ENCODE data around the gene CENPU.

CENPU gene

GRCh38 chr4:184702114-184702513 is 31.8 kb downstream of the CENPU start:
- peaks cover 22% of the 10 kb centered on the region for H3K36me3 Mint-ChIP-seq
- H3K4me1 Mint-ChIP-seq (ENCODE audit: low read depth) = peaks cover 1% of the 10 kb centered on the region
- no peak overlapping the region for H3K27ac Mint-ChIP-seq
- H3K4me3 Mint-ChIP-seq = no peak overlapping the region
- no peaks in the 10 kb centered on the region for H3K9me3 Mint-ChIP-seq (ENCODE audit: low read depth)
- H3K27me3 Mint-ChIP-seq = no peaks in the 10 kb centered on the region

- no peaks in the 10 kb centered on the region for H3K9me3 Mint-ChIP-seq (ENCODE audit: low read depth)
- H3K27ac Mint-ChIP-seq = no peak overlapping the region
- H3K4me3 Mint-ChIP-seq = no peak overlapping the region
- H3K4me1 Mint-ChIP-seq (ENCODE audit: low read depth) = no peaks in the 10 kb centered on the region
- no peaks in the 10 kb centered on the region for H3K27me3 Mint-ChIP-seq
- peaks cover 12% of the 10 kb centered on the region for H3K36me3 Mint-ChIP-seq
These were observed 34.0 kb downstream of the CENPU start for GRCh38 chr4:184699941-184700340.

GRCh38 chr4:184697956-184698355 is 35.9 kb downstream of the CENPU start:
- H3K9me3 Mint-ChIP-seq (ENCODE audit: low read depth) = no peaks in the 10 kb centered on the region
- H3K27ac Mint-ChIP-seq = no peak overlapping the region
- peaks cover 11% of the 10 kb centered on the region for H3K36me3 Mint-ChIP-seq
- no peaks in the 10 kb centered on the region for H3K27me3 Mint-ChIP-seq
- H3K4me1 Mint-ChIP-seq (ENCODE audit: low read depth) = no peaks in the 10 kb centered on the region
- no peak overlapping the region for H3K4me3 Mint-ChIP-seq

DNA sequence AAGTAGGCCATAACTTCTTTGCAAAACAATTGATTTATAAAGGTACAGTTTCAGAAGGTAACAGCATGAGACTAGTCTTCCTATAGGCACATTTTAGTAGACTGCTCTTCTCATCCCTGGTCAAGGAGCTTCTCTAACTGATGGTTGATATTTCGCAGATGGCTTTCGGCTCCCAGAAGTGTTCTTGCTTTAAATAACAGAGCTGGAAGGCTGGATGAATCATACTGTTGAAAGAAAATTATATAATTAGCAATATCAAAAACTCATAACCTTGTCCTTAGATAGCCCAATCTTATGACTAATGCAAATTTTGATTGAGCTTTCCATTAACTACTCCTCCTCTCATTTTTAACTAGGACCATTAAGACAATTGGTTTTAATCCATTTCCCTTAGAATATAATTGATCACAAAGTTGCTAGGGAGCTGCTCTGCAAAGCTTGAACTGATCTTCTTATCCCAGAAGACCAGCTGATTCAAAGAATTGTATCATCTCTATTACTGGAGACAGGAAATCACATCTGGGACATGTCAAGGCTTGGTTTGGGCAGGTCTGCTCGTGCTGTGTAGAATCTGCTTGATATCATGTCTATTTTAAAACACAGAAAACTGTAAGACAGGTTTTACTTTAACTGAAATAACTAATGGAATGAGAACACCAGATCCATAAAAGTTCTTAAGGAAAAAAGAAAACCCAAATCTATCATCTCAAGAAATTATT is 38.6 kb downstream of the CENPU start:
- Mint-ChIP-seq H3K4me1 (ENCODE audit: low read depth) (no peaks in the 10 kb centered on the region), H3K27me3 (no peaks in the 10 kb centered on the region), H3K4me3 (no peak overlapping the region), H3K27ac (no peak overlapping the region), H3K9me3 (ENCODE audit: low read depth) (no peaks in the 10 kb centered on the region), H3K36me3 (peaks cover 10% of the 10 kb centered on the region)

- Mint-ChIP-seq H3K9me3 (ENCODE audit: low read depth) (no peaks in the 10 kb centered on the region), H3K27me3 (no peaks in the 10 kb centered on the region), H3K27ac (no peak overlapping the region), H3K36me3 (peaks cover 10% of the 10 kb centered on the region), H3K4me1 (ENCODE audit: low read depth) (no peaks in the 10 kb centered on the region), H3K4me3 (no peak overlapping the region)
These were observed 39.4 kb downstream of the CENPU start for GRCh38 chr4:184694412-184694956.

DNA sequence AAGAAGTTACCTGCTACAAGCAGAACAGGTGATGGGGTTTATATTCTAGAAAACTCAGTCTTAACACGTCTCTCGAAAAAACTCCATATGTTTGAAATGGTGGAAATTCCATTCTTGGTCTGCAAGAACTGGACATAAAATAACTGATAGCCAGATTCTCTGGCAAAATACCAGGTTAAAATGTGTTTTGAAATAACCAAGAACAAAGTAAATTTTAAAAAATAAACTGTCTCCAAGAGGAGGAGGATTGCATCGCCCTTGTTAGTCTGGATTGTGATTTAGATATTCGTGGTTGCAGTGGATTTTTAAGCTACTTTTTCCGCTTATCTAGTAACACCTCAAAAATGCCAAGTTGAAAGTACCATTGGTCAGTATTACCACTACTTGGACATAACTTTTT is 40.8 kb downstream of the CENPU start:
- Mint-ChIP-seq H3K9me3 (ENCODE audit: low read depth) (no peaks in the 10 kb centered on the region), H3K36me3 (peaks cover 10% of the 10 kb centered on the region), H3K27ac (no peak overlapping the region)

DNA sequence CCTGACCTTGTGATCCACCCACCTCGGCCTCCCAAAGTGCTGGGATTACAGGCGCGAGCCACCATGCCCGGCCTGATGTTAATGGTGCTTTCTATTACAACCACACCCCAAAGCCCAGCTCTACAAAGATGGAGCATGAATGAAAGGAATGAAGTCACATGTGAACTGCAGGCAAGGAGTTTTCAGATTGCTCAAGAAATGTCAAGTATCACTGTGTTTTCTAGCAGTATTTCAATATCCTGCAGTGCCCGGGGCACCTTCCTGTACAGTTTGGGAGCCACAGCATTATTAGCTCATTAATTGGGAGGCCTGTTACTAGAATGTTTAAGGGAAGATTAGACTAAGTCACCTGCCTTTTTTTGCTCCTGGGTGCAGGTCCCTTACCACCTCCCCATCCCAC is 44.2 kb downstream of the CENPU start:
- peaks cover 8% of the 10 kb centered on the region for H3K36me3 Mint-ChIP-seq
- no peaks in the 10 kb centered on the region for H3K9me3 Mint-ChIP-seq (ENCODE audit: low read depth)
- H3K4me3 Mint-ChIP-seq = no peak overlapping the region
- H3K27ac Mint-ChIP-seq = no peak overlapping the region
- peaks cover 5% of the 10 kb centered on the region for H3K4me1 Mint-ChIP-seq (ENCODE audit: low read depth)
- H3K27me3 Mint-ChIP-seq = no peaks in the 10 kb centered on the region

More for the DNA sequence above, 40.8 kb downstream of the CENPU start:
- Mint-ChIP-seq H3K4me3 (no peak overlapping the region), H3K27me3 (no peaks in the 10 kb centered on the region), H3K4me1 (ENCODE audit: low read depth) (peaks cover 3% of the 10 kb centered on the region)

DNA sequence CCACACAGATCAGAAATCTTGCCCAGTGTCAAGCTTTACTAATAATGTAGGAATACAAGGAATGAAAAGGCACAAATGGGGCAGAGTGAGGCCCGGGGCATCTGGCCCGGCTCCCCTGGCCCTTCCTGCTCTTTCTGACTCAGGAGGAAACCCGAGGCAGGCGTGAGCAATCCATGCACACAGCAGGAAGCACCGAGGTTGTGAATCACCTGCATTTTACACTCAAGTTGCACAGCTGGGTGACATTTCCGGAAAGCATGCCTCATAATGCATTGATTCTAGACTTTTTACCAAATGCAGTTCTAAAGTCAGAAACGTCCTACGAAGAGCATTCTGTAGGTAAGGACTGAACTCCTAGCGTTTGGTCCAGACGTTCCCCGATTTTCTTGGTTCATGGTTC is 45.4 kb downstream of the CENPU start:
- no peak overlapping the region for H3K27ac Mint-ChIP-seq
- no peaks in the 10 kb centered on the region for H3K27me3 Mint-ChIP-seq
- H3K36me3 Mint-ChIP-seq = peaks cover 7% of the 10 kb centered on the region
- peaks cover 7% of the 10 kb centered on the region for H3K4me1 Mint-ChIP-seq (ENCODE audit: low read depth)
- H3K9me3 Mint-ChIP-seq (ENCODE audit: low read depth) = no peaks in the 10 kb centered on the region
- H3K4me3 Mint-ChIP-seq = no peak overlapping the region

GRCh38 chr4:184688005-184688404 is 45.9 kb downstream of the CENPU start:
- H3K4me1 Mint-ChIP-seq (ENCODE audit: low read depth) = peaks cover 7% of the 10 kb centered on the region
- H3K27me3 Mint-ChIP-seq = no peaks in the 10 kb centered on the region
- H3K36me3 Mint-ChIP-seq = peaks cover 8% of the 10 kb centered on the region
- H3K9me3 Mint-ChIP-seq (ENCODE audit: low read depth) = no peaks in the 10 kb centered on the region
- H3K4me3 Mint-ChIP-seq = no peak overlapping the region
- H3K27ac Mint-ChIP-seq = no peak overlapping the region

DNA sequence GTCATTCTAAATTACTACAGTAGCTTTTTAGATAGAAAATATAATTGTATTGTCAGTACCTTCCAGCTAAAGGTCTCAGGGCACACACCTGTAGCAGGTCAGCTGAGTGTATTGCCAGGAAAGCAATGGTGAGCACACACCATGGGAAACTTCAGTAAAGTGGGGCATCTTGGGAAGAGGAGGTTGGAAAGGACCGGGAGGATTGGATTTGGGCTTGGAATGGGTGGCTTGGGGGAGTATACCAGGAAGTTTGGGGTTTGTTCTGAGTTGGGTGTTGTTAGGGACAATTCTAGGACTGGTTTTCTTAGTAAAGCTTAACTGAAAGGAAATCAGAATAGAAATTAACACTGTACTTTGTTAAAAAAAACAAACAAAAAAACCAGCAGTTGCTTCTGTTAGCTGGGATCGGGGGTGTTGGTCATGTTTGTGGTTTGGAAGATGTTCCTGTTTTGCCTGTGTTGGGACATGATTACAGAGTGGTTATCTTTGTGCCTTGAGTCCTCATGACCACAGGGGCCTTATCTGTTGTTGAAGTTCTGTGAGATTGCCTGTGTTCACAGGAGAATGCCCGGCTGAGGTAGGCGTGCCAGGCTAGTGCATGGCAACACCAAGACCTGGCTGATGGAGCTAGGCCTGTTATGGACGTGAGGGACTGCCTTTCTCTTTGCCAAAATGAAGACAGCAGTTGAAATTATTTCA is 49.3 kb downstream of the CENPU start:
- H3K4me3 Mint-ChIP-seq = no peak overlapping the region
- H3K27me3 Mint-ChIP-seq = no peaks in the 10 kb centered on the region
- H3K4me1 Mint-ChIP-seq (ENCODE audit: low read depth) = peaks cover 7% of the 10 kb centered on the region
- H3K9me3 Mint-ChIP-seq (ENCODE audit: low read depth) = no peaks in the 10 kb centered on the region
- no peak overlapping the region for H3K27ac Mint-ChIP-seq
- H3K36me3 Mint-ChIP-seq = peaks cover 5% of the 10 kb centered on the region

DNA sequence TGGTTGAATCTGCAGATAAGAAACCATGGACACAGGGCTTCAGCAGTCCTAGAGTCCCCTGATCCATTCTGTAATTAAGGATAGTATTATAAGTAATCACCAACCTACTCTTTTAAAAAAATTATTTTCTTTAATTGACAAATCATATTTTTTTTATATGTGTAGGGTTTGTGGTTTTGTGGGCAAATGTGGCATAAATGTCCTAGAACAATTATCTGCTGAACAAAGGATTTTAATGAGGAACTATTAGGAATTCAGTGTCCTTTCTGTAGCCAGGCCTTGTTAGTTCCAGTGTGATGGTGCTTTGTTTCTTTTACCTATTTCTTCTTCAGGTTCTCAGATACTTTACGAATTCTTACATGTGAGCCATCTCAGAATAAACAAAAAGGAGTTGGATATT is 52.0 kb downstream of the CENPU start:
- H3K4me3 Mint-ChIP-seq = no peak overlapping the region
- peaks cover 7% of the 10 kb centered on the region for H3K36me3 Mint-ChIP-seq
- no peaks in the 10 kb centered on the region for H3K27me3 Mint-ChIP-seq

GRCh38 chr4:184680698-184681097 is 53.2 kb downstream of the CENPU start:
- Mint-ChIP-seq H3K9me3 (ENCODE audit: low read depth) (no peaks in the 10 kb centered on the region), H3K27ac (no peak overlapping the region), H3K4me3 (no peak overlapping the region), H3K27me3 (no peaks in the 10 kb centered on the region), H3K36me3 (peaks cover 7% of the 10 kb centered on the region), H3K4me1 (ENCODE audit: low read depth) (peaks cover 4% of the 10 kb centered on the region)

More for the DNA sequence above, 52.0 kb downstream of the CENPU start:
- Mint-ChIP-seq H3K4me1 (ENCODE audit: low read depth) (peaks cover 4% of the 10 kb centered on the region), H3K9me3 (ENCODE audit: low read depth) (no peaks in the 10 kb centered on the region), H3K27ac (no peak overlapping the region)

- Mint-ChIP-seq H3K4me1 (ENCODE audit: low read depth) (no peaks in the 10 kb centered on the region), H3K36me3 (peaks cover 9% of the 10 kb centered on the region), H3K4me3 (no peak overlapping the region), H3K27me3 (no peaks in the 10 kb centered on the region), H3K9me3 (ENCODE audit: low read depth) (no peaks in the 10 kb centered on the region), H3K27ac (no peak overlapping the region)
These were observed 57.9 kb downstream of the CENPU start for GRCh38 chr4:184675821-184676492.

- Mint-ChIP-seq H3K9me3 (ENCODE audit: low read depth) (no peaks in the 10 kb centered on the region), H3K27me3 (no peaks in the 10 kb centered on the region), H3K4me1 (ENCODE audit: low read depth) (no peaks in the 10 kb centered on the region), H3K36me3 (peaks cover 9% of the 10 kb centered on the region), H3K27ac (no peak overlapping the region), H3K4me3 (no peak overlapping the region)
These were observed 58.9 kb downstream of the CENPU start for GRCh38 chr4:184675018-184675417.

- H3K27ac Mint-ChIP-seq = no peak overlapping the region
- H3K27me3 Mint-ChIP-seq = no peaks in the 10 kb centered on the region
- peaks cover 10% of the 10 kb centered on the region for H3K4me1 Mint-ChIP-seq (ENCODE audit: low read depth)
- no peaks in the 10 kb centered on the region for H3K9me3 Mint-ChIP-seq (ENCODE audit: low read depth)
- peaks cover 7% of the 10 kb centered on the region for H3K36me3 Mint-ChIP-seq
- H3K4me3 Mint-ChIP-seq = no peak overlapping the region
These were observed 59.9 kb downstream of the CENPU start for GRCh38 chr4:184674011-184674410.
